Muscle layer of colon (tissue), 2 donors: Measurements from ENCODE around the gene PROK2.

Source experiments
- H3K27ac ChIP-seq: one replicate; pipeline ENCODE4 v1.7.0; 2013; ENCODE audit warnings: low read depth, mild to moderate bottlenecking, low read length, moderate library complexity
- H3K27me3 ChIP-seq, 2 donors: one replicate each; pipeline ENCODE4 v1.7.0; 2013; ENCODE audit warnings: low read length in 2 of 2, mild to moderate bottlenecking in 2 of 2; ENCODE audit not compliant: insufficient read depth in 2 of 2, control insufficient read depth in 1 of 2
- H3K36me3 ChIP-seq: one replicate; pipeline ENCODE4 v1.7.0; 2013; ENCODE audit warnings: mild to moderate bottlenecking, low read length; ENCODE audit not compliant: insufficient read depth
- H3K4me1 ChIP-seq: one replicate; pipeline ENCODE4 v1.7.0; 2013; ENCODE audit warnings: mild to moderate bottlenecking, low read length; ENCODE audit not compliant: insufficient read depth
- H3K4me3 ChIP-seq, 2 donors: one replicate each; pipeline ENCODE4 v1.7.0; 2013; ENCODE audit warnings: low read length in 2 of 2, low read depth in 1 of 2, mild to moderate bottlenecking in 1 of 2, moderate library complexity in 1 of 2
- H3K9ac ChIP-seq: one replicate; pipeline ENCODE4 v1.7.0; 2013; ENCODE audit warnings: low read length
- H3K9me3 ChIP-seq: one replicate; pipeline ENCODE4 v1.7.0; 2013; ENCODE audit warnings: mild to moderate bottlenecking, low read length
- donor health status: abdominal sarcoma.
- donor health status: Adenocarcinoma of cecum.

Gene PROK2, protein sequence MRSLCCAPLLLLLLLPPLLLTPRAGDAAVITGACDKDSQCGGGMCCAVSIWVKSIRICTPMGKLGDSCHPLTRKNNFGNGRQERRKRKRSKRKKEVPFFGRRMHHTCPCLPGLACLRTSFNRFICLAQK

DNA sequence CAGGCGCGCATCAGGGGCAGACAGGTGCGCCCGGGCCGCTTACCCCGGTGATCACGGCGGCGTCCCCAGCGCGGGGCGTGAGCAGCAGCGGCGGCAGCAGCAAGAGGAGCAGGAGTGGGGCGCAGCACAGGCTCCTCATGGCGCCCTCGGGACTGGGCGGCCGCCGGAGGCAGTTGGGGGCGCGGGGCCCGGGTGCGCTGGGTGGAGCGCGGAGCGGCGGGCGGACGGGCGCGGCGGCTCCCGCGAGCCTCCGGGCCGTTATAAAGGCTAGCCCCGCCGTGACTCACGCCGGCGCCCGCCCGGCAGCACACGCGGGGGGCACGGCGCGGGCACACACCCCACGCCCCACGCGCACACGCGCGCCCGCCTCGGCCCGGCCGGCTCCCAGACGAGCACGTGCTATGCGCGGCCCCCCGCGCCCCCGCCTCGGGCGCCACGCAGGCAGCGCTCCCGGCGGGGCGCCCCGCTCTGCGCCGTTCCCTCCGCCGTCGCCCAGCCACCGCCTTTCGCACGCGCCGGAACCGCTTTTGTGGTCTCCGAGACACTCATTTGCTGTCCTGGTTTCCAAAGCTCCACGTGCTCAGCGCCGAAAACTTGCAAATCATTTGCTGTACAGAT lies at the start of gene PROK2:
Gene PROK2, minus strand, starts transcription at position 235 of the 618 bp plus-strand sequence. Its CDS starts 96 bp downstream, at position 139.
- Histone ChIP-seq H3K4me1 (peaks cover 13% of the 10 kb centered on the region), H3K27me3 (peaks cover 51 to 57% of the 10 kb centered on the region in 2 donors), H3K36me3 (no peaks in the 10 kb centered on the region), H3K27ac (no peak within 1 kb of the TSS), H3K9me3 (no peaks in the 10 kb centered on the region), H3K9ac (no peak within 1 kb of the TSS), H3K4me3 (peak within 1 kb of the TSS in 1 of 2 donors; percentile 31)

DNA sequence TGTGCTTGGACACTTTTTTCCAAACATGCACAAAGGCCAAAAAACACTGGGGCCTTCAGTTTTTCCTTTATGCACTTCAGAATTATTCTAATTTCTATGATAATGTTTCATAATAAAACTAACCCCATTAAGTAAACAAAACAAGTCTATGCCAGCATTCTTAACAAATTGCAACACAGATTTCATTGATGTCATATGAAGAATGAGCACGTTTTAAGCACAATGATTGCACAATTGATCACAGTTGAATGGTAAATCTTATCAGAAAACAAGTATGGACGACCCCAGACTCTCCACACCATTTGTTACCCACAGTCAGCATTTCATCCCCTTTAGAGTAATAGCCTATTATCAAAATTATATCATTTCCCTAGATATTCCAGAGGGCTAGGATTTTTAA lies 46.7 kb upstream of the PROK2 start:
- Histone ChIP-seq H3K36me3 (no peaks in the 10 kb centered on the region), H3K4me3 (no peak overlapping the region), H3K9ac (no peak overlapping the region), H3K27me3 (no peaks in the 10 kb centered on the region), H3K27ac (no peak overlapping the region), H3K4me1 (no peaks in the 10 kb centered on the region), H3K9me3 (no peaks in the 10 kb centered on the region)

DNA sequence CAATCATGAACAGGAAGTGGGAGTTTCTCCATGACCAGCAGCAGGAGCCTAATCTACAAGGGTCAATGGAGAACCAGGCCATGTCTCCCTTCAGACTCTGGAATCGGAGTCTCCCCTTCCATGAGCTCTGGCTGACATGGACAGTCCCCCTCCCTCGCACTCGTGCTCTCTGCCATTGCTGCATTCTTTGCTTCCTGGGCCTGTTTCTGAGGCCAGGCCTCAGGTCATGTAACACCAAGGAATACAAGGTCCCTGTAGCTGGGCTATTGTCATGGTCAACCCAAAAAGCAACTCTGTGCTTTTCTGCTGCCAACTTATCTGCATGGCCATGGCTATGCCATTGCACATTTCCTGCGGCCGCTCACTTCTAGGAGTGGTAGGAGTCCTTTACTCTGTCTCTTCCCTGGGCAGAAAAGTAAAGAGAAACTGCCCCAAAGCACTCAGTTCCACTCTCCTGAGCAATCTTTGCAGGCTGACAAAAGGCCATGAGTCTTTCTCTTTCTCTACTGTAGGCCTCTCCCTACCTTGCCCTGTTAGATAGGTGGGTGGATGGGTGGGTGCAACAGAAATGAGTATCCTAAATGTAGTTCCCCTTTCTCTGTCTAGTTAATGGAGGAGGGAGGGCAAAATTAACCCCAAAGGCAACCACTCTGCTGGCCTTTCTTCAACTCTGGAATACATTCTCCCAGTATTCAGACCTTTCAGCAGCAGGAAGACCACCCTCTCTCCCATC lies 40.8 kb upstream of the PROK2 start:
- no peaks in the 10 kb centered on the region for H3K9me3 ChIP-seq
- no peaks in the 10 kb centered on the region for H3K36me3 ChIP-seq
- no peak overlapping the region for H3K27ac ChIP-seq
- H3K9ac ChIP-seq: no peak overlapping the region
- no peaks in the 10 kb centered on the region for H3K4me1 ChIP-seq
- H3K27me3 ChIP-seq: no peaks in the 10 kb centered on the region
- H3K4me3 ChIP-seq: no peak overlapping the region

DNA sequence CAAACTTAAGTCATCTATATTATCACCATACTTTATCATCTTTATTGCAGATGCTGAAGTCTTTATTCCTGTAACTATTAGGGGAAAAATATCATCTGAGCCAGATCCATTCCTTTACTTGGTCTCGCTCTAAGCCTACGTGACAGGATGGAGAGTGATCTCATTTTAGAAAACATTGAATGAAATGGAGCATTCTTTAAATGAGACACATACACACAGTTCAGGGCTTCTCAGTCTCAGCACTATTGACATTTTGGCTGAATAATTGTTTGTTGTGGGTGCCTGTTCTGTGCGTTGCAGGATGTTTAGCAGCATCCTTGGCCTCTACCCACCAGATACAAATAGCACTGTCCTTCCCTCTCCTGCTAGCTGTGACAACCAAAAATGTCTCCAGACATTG lies 36.2 kb upstream of the PROK2 start:
- H3K27ac ChIP-seq: no peak overlapping the region
- H3K36me3 ChIP-seq: no peaks in the 10 kb centered on the region
- H3K4me3 ChIP-seq: no peak overlapping the region
- no peaks in the 10 kb centered on the region for H3K27me3 ChIP-seq
- no peaks in the 10 kb centered on the region for H3K9me3 ChIP-seq
- no peaks in the 10 kb centered on the region for H3K4me1 ChIP-seq
- no peak overlapping the region for H3K9ac ChIP-seq

DNA sequence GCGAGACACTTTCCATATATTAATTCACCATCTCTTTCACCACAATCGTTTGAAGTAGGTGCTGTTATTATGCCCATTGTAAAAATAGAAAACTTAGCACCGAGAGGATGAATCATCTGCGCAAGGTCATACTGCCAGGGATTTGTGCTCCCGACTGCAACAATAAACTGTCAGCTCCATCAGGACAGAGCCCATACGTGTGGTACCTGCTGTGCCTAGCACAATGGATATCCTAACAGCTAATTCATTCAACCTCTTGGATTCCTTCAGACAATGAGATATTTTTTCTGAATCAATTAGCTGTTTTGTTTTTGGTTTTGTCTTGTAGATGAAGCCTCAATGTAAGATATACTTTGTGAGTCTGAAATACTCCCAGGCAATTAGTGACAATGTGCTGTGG lies 32.3 kb upstream of the PROK2 start:
- Histone ChIP-seq H3K4me3 (no peak overlapping the region), H3K27me3 (no peaks in the 10 kb centered on the region), H3K9ac (no peak overlapping the region), H3K4me1 (no peaks in the 10 kb centered on the region), H3K36me3 (no peaks in the 10 kb centered on the region), H3K27ac (no peak overlapping the region), H3K9me3 (no peaks in the 10 kb centered on the region)

DNA sequence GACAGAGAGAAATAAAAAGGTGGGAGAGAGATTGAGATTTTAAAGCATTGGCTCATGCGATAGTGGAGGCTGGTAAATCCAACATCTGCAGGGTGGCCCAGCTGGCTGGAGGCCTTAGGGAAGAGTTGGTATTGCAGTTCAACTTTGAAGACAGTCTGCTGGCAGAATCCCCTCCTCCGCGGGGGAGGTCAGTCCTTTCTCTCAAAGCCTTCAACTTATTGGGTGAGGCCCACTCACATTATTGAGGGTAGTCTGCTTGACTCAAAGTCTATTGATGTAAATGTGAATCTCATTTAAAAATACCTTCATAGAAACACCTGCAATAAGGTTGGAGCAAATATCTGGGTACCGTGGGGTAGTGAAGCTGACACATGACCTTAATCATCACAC lies 31.8 kb upstream of the PROK2 start:
- H3K27ac ChIP-seq: no peak overlapping the region
- H3K4me1 ChIP-seq: no peaks in the 10 kb centered on the region
- no peak overlapping the region for H3K9ac ChIP-seq
- H3K4me3 ChIP-seq: no peak overlapping the region
- no peaks in the 10 kb centered on the region for H3K9me3 ChIP-seq
- no peaks in the 10 kb centered on the region for H3K36me3 ChIP-seq
- H3K27me3 ChIP-seq: no peaks in the 10 kb centered on the region

DNA sequence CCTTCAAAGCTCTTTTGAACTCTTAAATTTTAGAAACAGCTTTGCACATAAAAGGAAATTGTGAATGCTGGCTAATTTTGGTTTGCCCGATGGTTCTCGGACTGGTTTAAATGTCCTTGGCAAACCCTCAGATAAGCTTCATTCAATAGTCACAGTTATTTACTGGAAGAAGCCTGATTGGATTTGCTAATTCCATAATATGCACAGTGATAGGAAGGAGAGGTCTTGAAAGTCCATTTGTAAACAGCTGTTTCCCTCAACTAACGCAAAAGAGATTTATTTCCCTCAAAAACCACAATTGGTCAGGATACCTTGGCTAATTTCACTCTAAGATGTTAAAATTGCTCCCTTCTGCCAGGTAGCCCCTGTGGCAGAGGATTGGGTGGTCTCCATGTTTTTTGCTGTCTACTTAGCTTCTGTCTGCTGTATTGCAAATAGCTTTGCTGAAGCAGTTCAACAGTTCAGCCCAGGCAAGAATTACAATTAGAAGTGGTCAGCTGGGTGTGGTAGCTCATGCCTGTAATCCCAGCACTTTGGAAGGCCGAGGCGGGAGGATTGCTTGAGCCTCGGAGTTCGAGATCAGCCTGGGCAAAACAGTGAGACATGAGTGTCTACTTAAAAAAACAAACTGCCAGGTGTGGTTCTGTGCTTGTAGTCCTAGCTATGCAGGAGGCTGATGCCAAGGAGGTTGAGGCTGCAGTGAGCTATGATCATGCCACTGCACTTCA lies 30.6 kb upstream of the PROK2 start:
- no peak overlapping the region for H3K27ac ChIP-seq
- no peaks in the 10 kb centered on the region for H3K27me3 ChIP-seq
- no peak overlapping the region for H3K9ac ChIP-seq
- H3K9me3 ChIP-seq: no peaks in the 10 kb centered on the region
- no peaks in the 10 kb centered on the region for H3K4me1 ChIP-seq
- no peak overlapping the region for H3K4me3 ChIP-seq
- no peaks in the 10 kb centered on the region for H3K36me3 ChIP-seq

DNA sequence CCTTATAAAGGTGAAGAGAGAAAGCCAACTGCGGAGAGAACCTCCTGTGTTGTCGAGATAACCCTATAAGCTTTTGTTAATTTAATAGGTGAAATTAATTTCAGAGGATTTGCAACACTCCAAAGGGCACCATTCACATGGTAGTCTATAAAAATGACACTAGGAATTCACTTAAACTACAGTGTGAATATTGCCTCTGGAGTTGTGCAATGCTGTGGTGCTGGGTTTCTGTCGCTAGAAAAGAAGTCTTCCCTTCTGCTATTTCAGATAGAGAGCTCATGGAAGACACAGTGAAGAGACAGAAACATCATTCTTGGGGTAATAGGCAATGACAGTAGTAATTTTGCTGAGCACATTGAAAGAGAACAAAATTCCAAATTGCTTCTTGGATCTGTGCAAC lies 28.8 kb upstream of the PROK2 start:
- Histone ChIP-seq H3K4me1 (no peaks in the 10 kb centered on the region), H3K36me3 (no peaks in the 10 kb centered on the region), H3K27me3 (no peaks in the 10 kb centered on the region), H3K27ac (no peak overlapping the region), H3K9ac (no peak overlapping the region), H3K9me3 (no peaks in the 10 kb centered on the region), H3K4me3 (no peak overlapping the region)

DNA sequence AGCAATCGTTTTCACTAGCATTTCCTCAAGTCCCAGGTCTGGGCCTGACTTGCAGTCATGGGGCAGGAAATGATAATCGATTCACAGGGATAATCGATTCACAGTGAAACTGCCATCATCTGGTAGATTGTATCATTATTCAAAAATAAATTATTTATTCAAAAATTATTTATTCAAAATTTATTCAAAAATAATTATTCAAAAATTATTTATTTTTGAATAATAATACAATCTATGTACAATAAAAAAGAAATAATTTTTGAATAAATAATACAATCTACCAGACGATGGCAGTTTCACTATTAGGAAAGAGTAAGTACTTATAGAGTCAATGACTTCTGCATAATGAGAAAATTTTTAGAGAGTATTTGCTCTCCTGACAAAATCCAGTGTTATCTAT lies 28.1 kb upstream of the PROK2 start:
- H3K27ac ChIP-seq: no peak overlapping the region
- H3K9me3 ChIP-seq: no peaks in the 10 kb centered on the region
- no peaks in the 10 kb centered on the region for H3K36me3 ChIP-seq
- H3K27me3 ChIP-seq: no peaks in the 10 kb centered on the region
- H3K4me3 ChIP-seq: no peak overlapping the region
- no peak overlapping the region for H3K9ac ChIP-seq
- no peaks in the 10 kb centered on the region for H3K4me1 ChIP-seq

DNA sequence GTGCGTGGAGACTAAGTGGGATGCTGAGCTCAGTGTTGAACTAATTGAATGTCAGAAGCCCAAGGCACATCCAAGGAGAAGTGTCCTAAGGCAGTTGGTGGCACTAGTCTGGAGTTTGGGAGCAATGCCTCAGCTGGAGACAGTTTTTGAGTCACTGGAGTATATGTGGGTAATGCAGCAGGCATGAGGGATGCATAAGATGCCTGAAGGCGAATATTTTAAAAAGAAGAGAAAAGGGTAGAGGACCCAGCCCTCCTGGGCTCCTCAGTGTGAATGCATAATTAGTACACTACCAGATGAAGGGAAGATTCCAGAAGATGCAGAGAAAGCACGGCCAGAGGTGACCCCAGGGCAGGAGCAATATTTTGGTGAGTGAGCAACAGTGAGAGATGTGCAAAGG lies 25.1 kb upstream of the PROK2 start:
- Histone ChIP-seq H3K4me3 (no peak overlapping the region), H3K9ac (no peak overlapping the region), H3K27me3 (no peaks in the 10 kb centered on the region), H3K9me3 (no peaks in the 10 kb centered on the region), H3K4me1 (no peaks in the 10 kb centered on the region), H3K36me3 (no peaks in the 10 kb centered on the region), H3K27ac (no peak overlapping the region)

DNA sequence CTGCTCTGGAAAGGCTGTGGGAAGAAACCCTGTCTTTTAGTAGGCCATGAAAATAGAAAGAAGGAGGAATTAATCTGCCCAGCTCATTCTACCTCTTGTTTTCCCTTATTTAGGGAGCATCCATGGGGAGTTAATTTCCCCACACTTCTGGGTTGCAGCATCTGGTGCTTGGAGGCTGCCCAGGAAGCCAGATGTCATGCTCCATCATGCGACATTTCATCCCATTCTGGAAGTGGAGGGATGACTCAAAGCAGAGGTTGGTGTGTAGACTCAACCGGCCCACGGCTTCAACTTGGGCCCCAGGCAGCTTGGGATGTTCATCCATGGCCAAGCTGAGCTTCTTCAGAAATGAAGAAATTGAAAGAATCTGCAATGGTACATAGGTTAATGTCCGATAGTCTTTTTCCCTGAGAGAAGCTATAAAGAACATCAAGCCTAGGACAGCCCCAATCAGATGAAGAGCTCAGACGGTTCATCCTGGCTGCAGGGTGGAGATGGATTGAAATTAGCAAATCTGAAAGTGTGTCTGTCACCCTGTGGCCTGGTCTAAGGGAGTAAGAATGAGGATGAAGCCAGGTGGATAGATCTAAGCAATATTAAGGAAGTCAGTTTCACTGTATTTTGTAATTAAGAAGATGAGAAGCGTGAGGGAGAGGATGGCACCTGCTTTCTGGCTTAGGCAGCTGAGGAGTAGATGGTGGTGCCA lies 24.5 kb upstream of the PROK2 start:
- Histone ChIP-seq H3K27me3 (no peaks in the 10 kb centered on the region), H3K36me3 (no peaks in the 10 kb centered on the region), H3K9me3 (no peaks in the 10 kb centered on the region), H3K27ac (no peak overlapping the region), H3K9ac (no peak overlapping the region), H3K4me1 (no peaks in the 10 kb centered on the region), H3K4me3 (no peak overlapping the region)
